ENCODE data around the gene SLC12A1.

DNA sequence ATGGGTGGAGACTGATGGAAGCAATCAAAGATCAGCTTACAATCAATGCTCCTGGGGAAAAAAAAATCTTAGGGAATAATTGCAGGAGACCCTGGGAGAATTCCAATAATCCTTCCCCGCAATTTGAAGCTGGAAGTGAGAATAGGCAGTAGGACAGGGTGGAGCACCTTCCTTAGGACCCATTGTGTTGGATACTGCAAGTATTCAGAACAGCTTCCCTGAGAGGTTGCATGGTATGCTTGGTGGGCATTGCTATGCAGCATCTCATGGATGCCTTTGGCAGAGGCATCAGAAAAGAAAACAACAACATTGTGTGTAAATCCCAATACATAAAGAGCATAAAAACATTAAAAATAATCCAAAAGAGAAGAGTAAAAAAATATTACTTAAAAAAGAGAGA, 100.5 kb downstream of the SLC12A1 start:
- TF ChIP-seq, protein P1, sequence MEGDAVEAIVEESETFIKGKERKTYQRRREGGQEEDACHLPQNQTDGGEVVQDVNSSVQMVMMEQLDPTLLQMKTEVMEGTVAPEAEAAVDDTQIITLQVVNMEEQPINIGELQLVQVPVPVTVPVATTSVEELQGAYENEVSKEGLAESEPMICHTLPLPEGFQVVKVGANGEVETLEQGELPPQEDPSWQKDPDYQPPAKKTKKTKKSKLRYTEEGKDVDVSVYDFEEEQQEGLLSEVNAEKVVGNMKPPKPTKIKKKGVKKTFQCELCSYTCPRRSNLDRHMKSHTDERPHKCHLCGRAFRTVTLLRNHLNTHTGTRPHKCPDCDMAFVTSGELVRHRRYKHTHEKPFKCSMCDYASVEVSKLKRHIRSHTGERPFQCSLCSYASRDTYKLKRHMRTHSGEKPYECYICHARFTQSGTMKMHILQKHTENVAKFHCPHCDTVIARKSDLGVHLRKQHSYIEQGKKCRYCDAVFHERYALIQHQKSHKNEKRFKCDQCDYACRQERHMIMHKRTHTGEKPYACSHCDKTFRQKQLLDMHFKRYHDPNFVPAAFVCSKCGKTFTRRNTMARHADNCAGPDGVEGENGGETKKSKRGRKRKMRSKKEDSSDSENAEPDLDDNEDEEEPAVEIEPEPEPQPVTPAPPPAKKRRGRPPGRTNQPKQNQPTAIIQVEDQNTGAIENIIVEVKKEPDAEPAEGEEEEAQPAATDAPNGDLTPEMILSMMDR (conservative IDR thresholded peaks at IDR 0.05; ENCODE audit: low read length) = no peak
- TF ChIP-seq EZH2phosphoT487 (IDR thresholded peaks at IDR 0.05; ENCODE audit: borderline replicate concordance, low read depth, low read length) = no peak

All from OCI-LY7 (cell line).